Psoas muscle (tissue), 8 donors: ENCODE data around the gene RPL41. TPM values are rescaled to one million over a fixed set of nuclear protein-coding genes. Genes with fewer than 3 reads are reported as not detected.
"Not testable (repeated sequence)": the region's sequence is repeated elsewhere in the genome, so short reads cannot be mapped to it uniquely, and the experiment has no call there.

ENCODE experiments used
- ATAC-seq, 4 donors: fragments of 200-7000 bp; cut with Tn5 transposase; one replicate each; pipeline ENCODE4 v1.9.1; 2020; ENCODE audit warnings: moderate library complexity in 3 of 4, mild to moderate bottlenecking in 2 of 4
- DNase-seq, 2 donors: peaks; one replicate each; pipeline ENCODE4 v3.0.0-alpha.2; 2020
- H3K27ac ChIP-seq: fragments of 200-600 bp; one replicate; pipeline ENCODE4 v1.8.0; 2022
- H3K27me3 ChIP-seq, 3 donors: fragments of 200-600 bp in 1 of 3; one replicate each; pipeline versions ENCODE4 v1.6.1 to v1.8.0; 2013 to 2022; ENCODE audit warnings: low read length in 2 of 3, mild to moderate bottlenecking in 2 of 3, moderate library complexity in 1 of 3; ENCODE audit not compliant: insufficient read depth in 3 of 3
- H3K36me3 ChIP-seq, 2 donors: fragments of 200-600 bp in 1 of 2; one replicate each; pipeline versions ENCODE4 v1.6.1 to v1.8.0; 2013 to 2022; ENCODE audit warnings: low read depth in 1 of 2, mild to moderate bottlenecking in 1 of 2, moderate library complexity in 1 of 2; ENCODE audit not compliant: insufficient read depth in 1 of 2
- H3K4me1 ChIP-seq: fragments of 200-600 bp; one replicate; pipeline ENCODE4 v1.8.0; 2022
- H3K4me3 ChIP-seq: fragments of 200-600 bp; one replicate; pipeline ENCODE4 v1.8.0; 2022; ENCODE audit warnings: mild to moderate bottlenecking
- H3K9me3 ChIP-seq: fragments of 200-600 bp; one replicate; pipeline ENCODE4 v1.8.0; 2022
- WGBS, 3 donors: extraction: QIAGEN DNeasy Blood & Tissue Kit; methylation state at CpG; one replicate each; pipeline versions ENCODE4 v1.1.6 to v1.1.7; 2013; 5-methylcytosine and 5-hydroxymethylcytosine counted together
- intact Hi-C, 2 donors: fragments of 100-400 bp; cut with DNase I; formaldehyde crosslinking; loops; one replicate each; pipeline versions ENCODE4 v1.11.0 to v1.14.2; 2022
- polyA plus RNA-seq, 3 donors: library from polyadenylated mRNA; stranded (reverse); fragments of 200-250 nt; gene quantifications; one replicate each; pipeline ENCODE4 v1.2.3, GENCODE V29; 2013
- total RNA-seq, 4 donors: library from RNA; stranded (reverse); fragmentation: NEBNext Ultra II Directional in 2 of 4; extraction: Animal tissue kit (Norgen Biotek cat#: 25700) in 2 of 4; gene quantifications; one replicate each; pipeline versions ENCODE4 v1.2.1 to v1.2.4, GENCODE V29; 2021 to 2023
- TF ChIP-seq, protein P1 (sequence below): fragments of 200-600 bp; IDR thresholded peaks from one replicate; pipeline ENCODE4 v1.8.0; 2022; ENCODE audit warnings: antibody characterized with exemption
- donor health status: healthy with polysubstance abuse.
- donor health status: DM: no; HTN: no; CAD: no; lungs with moderate emphysema.
- donor health status: Bipolar disorder and iron deficiency.
- donor health status: healthy.
- donor health status: DM: yes; HTN: yes; CAD: no.
- donor health status: DM: no; HTN: no; CAD: no.
- donor health status: DM: no; HTN: no; CAD: no.
- donor health status: DM: yes; HTN: yes; CAD: no.

Gene RPL41
- total and polyA plus RNA-seq, 7 donors = 2,052 to 4,096 (median 2,475) TPM

DNA sequence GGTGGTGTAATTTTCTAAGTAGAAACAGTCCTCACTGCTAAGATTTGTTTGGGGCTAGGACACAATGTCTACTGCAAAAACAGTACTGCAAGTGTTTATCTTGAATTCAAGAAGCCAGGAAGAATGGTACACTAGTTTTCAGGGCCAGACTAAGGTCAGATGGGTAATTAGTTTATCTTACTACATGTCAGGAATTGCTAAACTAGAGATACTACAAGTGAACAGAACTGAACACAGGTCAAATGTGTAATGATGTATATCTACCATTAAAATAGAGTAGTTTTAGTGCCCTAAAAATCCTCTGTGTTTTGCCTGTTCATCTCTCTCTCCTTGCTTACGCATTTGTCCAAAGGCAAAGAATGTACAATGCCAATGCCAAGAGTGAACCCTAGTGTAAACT is 2.3 kb upstream of the RPL41 start:
- TF ChIP-seq, protein P1, sequence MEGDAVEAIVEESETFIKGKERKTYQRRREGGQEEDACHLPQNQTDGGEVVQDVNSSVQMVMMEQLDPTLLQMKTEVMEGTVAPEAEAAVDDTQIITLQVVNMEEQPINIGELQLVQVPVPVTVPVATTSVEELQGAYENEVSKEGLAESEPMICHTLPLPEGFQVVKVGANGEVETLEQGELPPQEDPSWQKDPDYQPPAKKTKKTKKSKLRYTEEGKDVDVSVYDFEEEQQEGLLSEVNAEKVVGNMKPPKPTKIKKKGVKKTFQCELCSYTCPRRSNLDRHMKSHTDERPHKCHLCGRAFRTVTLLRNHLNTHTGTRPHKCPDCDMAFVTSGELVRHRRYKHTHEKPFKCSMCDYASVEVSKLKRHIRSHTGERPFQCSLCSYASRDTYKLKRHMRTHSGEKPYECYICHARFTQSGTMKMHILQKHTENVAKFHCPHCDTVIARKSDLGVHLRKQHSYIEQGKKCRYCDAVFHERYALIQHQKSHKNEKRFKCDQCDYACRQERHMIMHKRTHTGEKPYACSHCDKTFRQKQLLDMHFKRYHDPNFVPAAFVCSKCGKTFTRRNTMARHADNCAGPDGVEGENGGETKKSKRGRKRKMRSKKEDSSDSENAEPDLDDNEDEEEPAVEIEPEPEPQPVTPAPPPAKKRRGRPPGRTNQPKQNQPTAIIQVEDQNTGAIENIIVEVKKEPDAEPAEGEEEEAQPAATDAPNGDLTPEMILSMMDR = no peak
- H3K36me3 ChIP-seq = peaks cover 8 to 55% of the 10 kb centered on the region in 2 donors
- H3K4me1 ChIP-seq = peaks cover 10% of the 10 kb centered on the region
- ATAC-seq (no peak), DNase-seq (no peak)
- H3K9me3 ChIP-seq = no peaks in the 10 kb centered on the region
- WGBS, 3 donors = 90 to 93% (median 92%) methylated on average over 1 of the region's 1 CpG
- H3K27ac ChIP-seq = no peak overlapping the region
- H3K4me3 ChIP-seq = no peak overlapping the region
- intact Hi-C loops = no loop called here
- no peaks in the 10 kb centered on the region for H3K27me3 ChIP-seq

DNA sequence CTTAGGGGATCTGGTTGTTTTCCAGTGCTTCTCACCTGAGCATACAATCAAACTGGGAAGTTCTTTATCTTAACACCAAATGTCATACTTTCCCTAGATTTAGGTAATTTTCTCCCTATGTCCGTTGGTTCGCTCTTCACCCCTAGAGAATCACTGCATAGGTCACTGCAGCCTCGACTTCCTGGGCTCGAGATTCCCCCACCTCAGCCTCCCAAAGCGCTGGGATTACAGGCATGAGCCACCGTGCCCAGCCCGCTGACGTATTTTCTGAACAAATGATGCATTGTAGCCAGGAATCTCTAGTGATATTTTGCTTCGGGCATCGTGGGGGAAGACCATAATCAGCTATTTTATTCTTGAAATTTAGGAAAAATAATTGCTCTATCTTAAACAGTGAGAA is 1.1 kb upstream of the RPL41 start:
- Histone ChIP-seq H3K4me3 (peak overlapping the region; percentile 81), H3K9me3 (no peaks in the 10 kb centered on the region), H3K4me1 (peaks cover 21% of the 10 kb centered on the region), H3K36me3 (peaks cover 3 to 45% of the 10 kb centered on the region in 2 donors), H3K27me3 (no peaks in the 10 kb centered on the region), H3K27ac (peak overlapping the region; percentile 95)
- intact Hi-C loops = loop anchor here in 1 of 2 donors (5.0 kb wide), 1 partner anchor 107 kb away; the partner anchor contains the start of genes NABP2 and RNF41
- ATAC-seq = no peak
- DNase-seq = peak in 1 of 2 donors; percentile 59
- TF ChIP-seq, protein P1 = no peak
- WGBS, 3 donors = 33 to 41% (median 41%) methylated on average over 10 of the region's 10 CpGs

DNA sequence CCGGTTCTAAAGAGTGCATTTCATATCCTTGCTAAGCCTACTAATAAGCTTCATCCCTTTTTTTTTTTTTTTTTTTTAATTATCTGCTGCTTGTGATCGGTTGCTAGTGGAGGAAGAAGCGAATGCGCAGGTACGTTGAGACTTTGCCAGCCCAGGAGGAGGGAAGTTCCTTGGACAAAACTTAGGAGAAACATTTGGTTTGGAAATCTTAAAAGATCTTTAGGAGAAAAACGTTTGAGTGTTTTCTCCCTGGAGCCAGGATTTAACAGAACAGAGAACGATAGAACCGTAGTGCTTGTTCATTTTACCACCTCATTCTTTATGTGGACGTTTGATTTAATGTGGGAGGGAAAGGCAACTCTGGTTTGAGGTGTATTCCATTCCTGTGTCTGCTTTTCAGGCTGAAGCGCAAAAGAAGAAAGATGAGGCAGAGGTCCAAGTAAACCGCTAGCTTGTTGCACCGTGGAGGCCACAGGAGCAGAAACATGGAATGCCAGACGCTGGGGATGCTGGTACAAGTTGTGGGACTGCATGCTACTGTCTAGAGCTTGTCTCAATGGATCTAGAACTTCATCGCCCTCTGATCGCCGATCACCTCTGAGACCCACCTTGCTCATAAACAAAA is 761 bp downstream of the RPL41 start:
- ATAC-seq, DNase-seq, H3K9me3 ChIP-seq, H3K27me3 ChIP-seq: not testable (repeated sequence)
- 1 to 3% (median 1%) methylated on average over 12 of the region's 16 CpGs for WGBS, 3 donors
- peaks cover 36% of the 10 kb centered on the region for H3K4me1 ChIP-seq
- intact Hi-C loops = loop anchor here in 1 of 2 donors (5.0 kb wide), 1 partner anchor 105 kb away; the partner anchor contains the start of genes NABP2 and RNF41
- H3K27ac ChIP-seq = peak overlapping the region; percentile 95
- peak overlapping the region; percentile 81 for H3K4me3 ChIP-seq
- H3K36me3 ChIP-seq = peaks cover 3 to 45% of the 10 kb centered on the region in 2 donors

DNA sequence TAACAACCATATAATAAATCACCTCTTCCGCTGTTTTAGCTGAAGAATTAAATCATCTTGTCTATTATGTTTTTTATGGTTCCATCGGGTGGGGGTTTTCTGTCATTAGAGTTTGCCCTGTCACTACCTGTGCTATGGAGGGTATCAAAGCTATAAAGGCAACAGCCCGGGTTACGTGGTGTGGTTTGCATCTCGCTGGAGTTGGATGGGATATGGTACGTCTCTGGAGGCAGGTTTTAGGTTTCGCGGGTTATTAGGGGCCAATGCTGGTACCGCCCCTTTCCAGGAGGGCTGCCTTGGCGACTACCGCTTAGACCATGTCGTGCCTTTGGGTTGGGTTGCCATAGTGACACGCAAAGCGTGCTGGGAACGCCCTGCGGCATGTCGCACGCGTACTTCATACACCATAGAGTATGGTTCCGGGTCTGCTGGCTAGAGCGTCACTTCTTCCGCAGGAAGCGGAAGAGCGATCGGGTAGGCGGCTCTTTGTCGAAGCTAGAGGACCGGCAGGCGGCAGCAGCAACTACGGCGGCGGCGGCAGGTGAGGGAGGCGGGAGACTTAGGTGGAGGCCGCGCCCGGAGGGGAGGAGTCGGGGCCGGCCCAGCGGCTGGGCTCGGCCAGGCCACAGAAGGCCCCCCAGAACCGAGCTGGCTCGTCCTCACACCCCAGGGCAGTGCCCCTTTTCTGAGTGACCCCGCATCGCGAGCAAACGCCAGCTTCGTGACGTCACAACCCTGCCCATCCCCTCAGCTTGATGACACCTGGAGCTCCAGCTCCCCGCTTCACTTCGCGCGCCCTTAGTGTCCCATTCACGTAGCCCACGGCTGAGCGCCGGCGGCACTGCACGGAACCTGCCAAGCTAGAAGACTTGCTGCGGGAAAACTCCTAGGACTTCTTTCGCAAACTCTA is 1.6 kb downstream of the RPL41 start, which contains the start of gene ZC3H10:
Gene ZC3H10, plus strand, starts transcription at position 489 of the 910 bp plus-strand sequence. CDS start 2,297 bp downstream, outside the sequence.
- intact Hi-C loops = loop anchor here in 1 of 2 donors (5.0 kb wide), 1 partner anchor 104 kb away; the partner anchor contains the start of genes NABP2 and RNF41
- TF ChIP-seq, protein P1 = peak; percentile 52

More for the DNA sequence above, 1.6 kb downstream of the RPL41 start, which contains the start of gene ZC3H10:
- H3K36me3 ChIP-seq = peaks cover 3 to 40% of the 10 kb centered on the region in 2 donors
- peak within 1 kb of the TSS; percentile 81 for H3K4me3 ChIP-seq
- peak; percentile 80 to 86 (median 82) for ATAC-seq
- peak; percentile 97 to 98 for DNase-seq
- H3K4me1 ChIP-seq = peaks cover 44% of the 10 kb centered on the region
- H3K27ac ChIP-seq = peak within 1 kb of the TSS; percentile 95
- H3K9me3 ChIP-seq = no peaks in the 10 kb centered on the region
- WGBS, 3 donors = 0 to 1% (median 0%) methylated on average over 50 to 61 of the region's 61 CpGs
- H3K27me3 ChIP-seq = no peaks in the 10 kb centered on the region
